GM19193 (cell line): Measurements from ENCODE around the gene ARL5C.

ENCODE experiments used
- POLR2A ChIP-seq: IDR thresholded peaks from 4 replicates; pipeline ENCODE4 v1.6.1; 2011; ENCODE audit not compliant: insufficient read depth, insufficient read length; ENCODE audit errors: extremely low read depth

ARL5C gene

GRCh38 chr17:39196808-39197291 is 30.9 kb upstream of the ARL5C start:
- no peak for TF ChIP-seq POLR2A

GRCh38 chr17:39196241-39196807 is 30.4 kb upstream of the ARL5C start:
- TF ChIP-seq POLR2A, result no peak

GRCh38 chr17:39195568-39196160 is 29.7 kb upstream of the ARL5C start:
- TF ChIP-seq POLR2A, result no peak

GRCh38 chr17:39194985-39195524 is 29.1 kb upstream of the ARL5C start:
- no peak for TF ChIP-seq POLR2A

- TF ChIP-seq POLR2A, result no peak
Measured at GRCh38 chr17:39194089-39194984, 28.4 kb upstream of the ARL5C start.

- no peak for TF ChIP-seq POLR2A
Measured at GRCh38 chr17:39193346-39193745, 27.4 kb upstream of the ARL5C start.

- no peak for TF ChIP-seq POLR2A
Measured at GRCh38 chr17:39192901-39193300, 26.9 kb upstream of the ARL5C start.

GRCh38 chr17:39191750-39192510 is 26.0 kb upstream of the ARL5C start:
- no peak for TF ChIP-seq POLR2A

GRCh38 chr17:39187152-39187830 is 21.3 kb upstream of the ARL5C start:
- no peak for TF ChIP-seq POLR2A

- TF ChIP-seq POLR2A, result no peak
Measured at GRCh38 chr17:39186481-39187002, 20.6 kb upstream of the ARL5C start.

GRCh38 chr17:39183720-39184119 is 17.8 kb upstream of the ARL5C start:
- TF ChIP-seq POLR2A, result no peak

- no peak for TF ChIP-seq POLR2A
Measured at GRCh38 chr17:39183045-39183444, 17.1 kb upstream of the ARL5C start.

- TF ChIP-seq POLR2A, result no peak
Measured at GRCh38 chr17:39181303-39181702, 15.3 kb upstream of the ARL5C start.

GRCh38 chr17:39178536-39178935 is 12.6 kb upstream of the ARL5C start:
- TF ChIP-seq POLR2A, result no peak

GRCh38 chr17:39177256-39177655 is 11.3 kb upstream of the ARL5C start:
- TF ChIP-seq POLR2A, result no peak

- TF ChIP-seq POLR2A, result no peak
Measured at GRCh38 chr17:39175695-39176093, 9.7 kb upstream of the ARL5C start.
